ENCODE measurements around the gene PCED1A.

Gene PCED1A

GRCh38 chr20:2801286-2801728 lies 39.1 kb downstream of the PCED1A start:
- DNase-seq, result no peak

- peak; percentile 83 for DNase-seq
These were observed 39.8 kb downstream of the PCED1A start, which contains the start of gene CPXM1 for GRCh38 chr20:2800521-2801285. TSS of gene CPXM1 (minus strand) at chr20:2800627. CDS start at chr20:2800572, 55 bp downstream.

GRCh38 chr20:2799688-2800520 lies 40.6 kb downstream of the PCED1A start:
- DNase-seq, result peak; percentile 80

DNA sequence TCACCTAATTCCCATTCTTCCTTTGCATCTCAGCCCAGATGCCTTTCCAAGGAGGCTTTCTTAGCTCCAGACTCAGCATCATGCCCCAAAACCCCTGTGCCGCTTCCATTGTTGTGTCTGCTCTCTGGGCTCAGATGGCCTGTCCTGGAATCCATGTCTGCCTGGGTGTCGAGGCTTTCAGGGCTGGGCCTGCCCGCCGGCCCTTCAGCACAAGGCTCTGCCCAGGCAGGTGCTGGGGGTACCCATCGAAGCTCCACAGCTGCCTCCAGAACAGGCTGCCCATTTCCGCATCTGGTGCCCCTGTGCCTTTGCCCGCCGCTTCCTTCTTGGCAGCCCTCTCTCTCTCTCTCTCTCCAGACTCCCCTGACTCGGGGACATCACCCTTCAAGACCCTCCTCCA lies 41.2 kb downstream of the PCED1A start:
- DNase-seq, result no peak

DNA sequence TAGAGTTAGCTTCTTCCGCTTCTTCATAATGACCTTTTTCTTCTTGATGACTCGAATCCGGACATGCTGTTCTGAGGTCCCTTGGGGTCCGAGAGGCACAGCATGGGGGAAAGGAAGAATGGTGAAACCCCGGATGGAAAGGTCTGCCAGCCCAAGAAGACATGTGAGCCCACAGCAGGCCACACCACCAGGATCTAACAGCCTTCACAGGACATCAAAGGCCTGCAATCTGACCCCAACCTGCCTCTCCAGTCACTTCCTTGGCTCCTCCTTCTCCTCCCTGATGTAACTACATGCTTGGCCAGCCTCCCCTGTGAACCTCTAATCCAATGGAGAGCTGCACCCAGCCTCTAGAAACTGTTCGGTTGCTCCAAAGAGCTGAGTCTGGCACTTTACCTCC lies 41.6 kb downstream of the PCED1A start:
- no peak for DNase-seq

- no peak for DNase-seq
These were observed 42.2 kb downstream of the PCED1A start for GRCh38 chr20:2798095-2798805.

DNA sequence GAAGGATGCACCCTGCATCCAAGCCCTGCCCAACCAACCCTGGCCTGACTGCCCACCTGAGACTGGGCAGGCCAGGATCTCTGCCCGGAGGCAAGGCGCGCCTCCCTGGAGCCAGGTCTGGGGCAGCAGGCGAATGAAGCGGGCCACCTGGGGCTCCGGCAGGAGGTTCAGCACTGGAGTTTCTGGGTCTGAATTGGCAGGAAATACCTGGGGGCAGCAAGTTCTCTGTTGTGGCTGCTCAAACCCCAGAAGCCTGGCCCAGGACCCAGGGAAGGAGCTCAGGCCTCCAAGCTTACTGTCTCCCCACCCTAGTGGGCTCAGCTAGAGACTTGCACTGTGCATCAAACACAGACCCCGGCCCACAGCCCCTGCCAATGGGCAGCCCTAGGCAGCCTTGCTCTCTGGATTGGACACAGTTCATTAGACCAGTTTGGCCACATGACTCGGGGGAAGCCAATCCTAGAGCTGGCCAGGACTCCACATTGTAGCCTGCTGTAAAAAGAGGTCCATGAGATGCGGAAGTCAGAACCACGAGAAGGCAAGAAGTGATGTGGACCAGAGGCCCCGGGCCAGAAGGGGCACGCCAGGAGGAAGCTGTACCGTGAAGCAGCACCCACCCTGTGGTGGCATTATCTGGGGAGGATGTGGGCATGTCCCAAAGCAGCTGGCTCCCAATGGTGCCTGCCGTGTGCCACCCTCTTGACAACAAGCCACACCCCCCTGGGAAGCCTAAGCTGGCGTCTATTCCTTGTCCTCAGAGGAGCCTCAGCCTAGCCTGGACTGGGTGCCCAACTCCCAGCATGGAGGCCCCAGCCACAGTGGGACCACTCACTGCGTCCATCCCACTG lies 43.1 kb downstream of the PCED1A start:
- DNase-seq, result no peak

DNA sequence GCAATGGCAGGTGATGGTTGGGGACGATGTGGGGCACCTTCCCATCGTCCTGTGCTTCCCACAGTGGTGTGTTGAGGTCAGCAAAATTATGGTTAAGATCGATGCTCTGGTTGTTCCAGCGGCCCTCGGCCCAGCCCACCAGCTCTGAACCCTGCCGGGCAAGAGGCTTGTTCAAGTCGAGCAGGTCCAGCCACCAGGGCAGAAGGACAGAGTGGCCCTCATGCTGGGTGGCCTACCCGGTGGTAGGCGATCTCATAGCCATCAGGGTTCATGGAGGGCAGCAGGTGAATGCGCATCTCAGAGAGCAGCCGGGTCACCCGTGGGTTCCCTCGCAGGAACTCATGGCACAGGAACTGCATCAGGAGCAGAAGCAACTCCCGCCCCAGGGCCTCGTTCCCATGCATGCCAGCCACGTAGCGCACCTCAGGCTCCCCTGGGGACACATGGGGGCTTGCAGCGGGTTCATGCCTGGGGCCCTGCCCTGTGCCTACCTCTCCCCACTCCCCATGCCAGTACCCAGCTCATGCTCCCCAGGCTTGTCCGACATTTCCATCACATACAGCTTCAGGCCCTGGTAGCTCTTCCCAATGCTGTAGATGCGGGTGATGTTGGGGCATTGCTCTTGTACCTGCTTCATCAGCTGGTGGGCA lies 44.3 kb downstream of the PCED1A start:
- no peak for DNase-seq

- DNase-seq, result no peak
These were observed 45.0 kb downstream of the PCED1A start for GRCh38 chr20:2795451-2795850.

DNA sequence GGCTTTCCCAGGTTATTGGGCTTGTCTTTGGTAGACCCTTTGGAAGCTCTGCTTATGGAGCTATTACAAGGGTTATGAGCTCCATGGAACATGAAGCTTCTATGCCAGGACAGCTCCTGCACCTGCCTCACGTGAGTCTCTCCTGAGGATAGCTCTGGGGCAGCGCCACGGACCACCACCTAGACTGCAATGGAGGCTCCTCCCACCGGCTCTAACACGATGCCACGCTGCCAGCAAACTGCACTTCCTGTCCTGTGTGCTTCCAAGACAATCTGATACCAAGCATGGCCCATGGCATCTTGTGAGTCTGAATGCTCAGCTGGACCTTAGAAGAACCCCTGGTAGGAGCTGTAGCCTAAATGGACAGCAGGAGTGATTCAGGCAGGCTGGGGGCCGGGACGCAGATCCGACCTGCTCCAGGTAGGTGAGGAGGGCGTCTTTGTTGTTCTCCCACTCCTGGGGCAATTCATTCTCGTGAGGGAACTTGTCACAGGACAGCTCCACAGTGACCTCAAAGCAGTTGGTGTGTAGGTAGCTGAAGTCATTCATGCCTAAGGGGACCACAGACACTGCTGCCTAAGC lies 45.5 kb downstream of the PCED1A start:
- DNase-seq, result no peak

DNA sequence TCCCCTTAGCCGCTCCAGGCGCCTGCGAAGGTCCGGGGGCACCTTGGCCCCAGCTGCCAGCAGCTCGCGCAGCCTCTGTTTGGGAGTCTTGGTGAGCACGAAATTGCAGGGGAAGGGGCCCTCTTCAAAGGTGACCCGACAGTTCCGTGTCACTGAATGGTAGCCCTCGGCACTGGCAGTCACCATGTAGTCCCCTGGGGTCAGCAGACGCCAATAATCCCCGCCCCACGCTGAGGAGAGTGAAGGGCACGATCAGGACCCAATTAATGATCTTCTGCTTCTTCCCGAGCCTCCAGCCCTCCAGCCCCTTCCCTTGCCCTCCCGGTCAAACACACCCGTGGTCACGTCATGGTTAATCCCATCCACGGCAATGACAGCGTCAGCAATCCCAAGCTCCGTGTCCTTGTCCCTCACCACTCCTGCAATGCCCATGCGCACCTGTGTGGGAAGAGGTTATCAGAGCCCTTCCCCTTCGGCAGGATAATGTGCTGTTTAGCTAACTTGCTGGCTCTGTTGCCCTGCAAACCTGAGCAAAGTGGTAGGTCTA lies 46.2 kb downstream of the PCED1A start:
- no peak for DNase-seq

DNA sequence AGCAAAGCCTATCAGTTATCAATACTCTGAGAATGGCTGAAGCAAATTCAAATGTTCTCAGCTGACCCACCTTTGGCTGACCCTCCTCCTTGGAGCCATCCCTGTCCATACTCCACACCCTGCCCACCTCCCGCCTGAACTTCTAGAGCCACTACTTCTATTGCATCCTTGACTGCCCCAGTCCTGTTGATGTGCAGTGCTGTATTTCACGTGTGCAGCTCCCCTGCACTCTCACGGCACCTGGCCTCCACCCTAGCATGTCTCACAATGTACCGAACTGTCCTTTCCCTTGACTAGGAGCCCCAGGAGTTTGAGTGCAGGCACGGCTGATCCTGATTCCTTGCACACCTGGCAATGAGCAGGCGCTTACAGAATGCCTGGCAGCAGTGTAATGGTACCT lies 47.0 kb downstream of the PCED1A start:
- DNase-seq, result no peak
